PC-3 (cell line): ENCODE results near the gene FGD5.

Experiments
- CTCF ChIP-seq: fragments of 300-600 bp; sonication (generic); conservative IDR thresholded peaks from 2 replicates; pipeline ENCODE4 v1.5.1; 2017; ENCODE audit warnings: antibody characterized with exemption, low read depth, mild to moderate bottlenecking, low read length
- EZH2phosphoT487 ChIP-seq: fragments of 300-600 bp; sonication (generic); IDR thresholded peaks from 2 replicates; pipeline ENCODE4 v1.6.1; 2018; ENCODE audit warnings: mild to moderate bottlenecking, antibody characterized with exemption, low read length, borderline replicate concordance

- TF ChIP-seq EZH2phosphoT487 (no peak), CTCF (no peak)
Measured at GRCh38 chr3:14889943-14890342, 71.2 kb downstream of the FGD5 start.
